Measurements from ENCODE around the gene UBE3D. TPM values are rescaled to one million over a fixed set of nuclear protein-coding genes. Genes with fewer than 3 reads are reported as not detected.

UBE3D gene
- polyA plus RNA-seq, 1 donor (not counting 4 experiments of a cell fraction or from before 2014, with no cell fraction given), result 6.3 TPM

- dilution Hi-C loops (cut with MboI; ENCODE audit: extremely low pct_ligation_motif_present, low sequenced_read_pairs), result no loop called here
- FAIRE-seq, result no peak
These were observed 174.6 kb downstream of the UBE3D start for GRCh38 chr6:82891076-82891475.

GRCh38 chr6:82890240-82890639 is 175.4 kb downstream of the UBE3D start:
- dilution Hi-C loops (cut with MboI; ENCODE audit: extremely low pct_ligation_motif_present, low sequenced_read_pairs), result no loop called here
- FAIRE-seq (no peak), DNase-seq (ENCODE audit: low read depth, low spot score) (no peak)
- no peak overlapping the region for H3K27ac ChIP-seq (ENCODE audit: control insufficient read depth, insufficient read depth, low read length)
- no peaks in the 10 kb centered on the region for H3K9me3 ChIP-seq (ENCODE audit: control insufficient read depth, low read depth, low read length)
- H4K20me1 ChIP-seq (ENCODE audit: control insufficient read depth, extremely low read depth, insufficient read depth, low read length), result no peaks in the 10 kb centered on the region
- H3K9ac ChIP-seq (ENCODE audit: control insufficient read depth, extremely low read depth, insufficient read depth, low read length), result no peak overlapping the region
- no peaks in the 10 kb centered on the region for H3K9me1 ChIP-seq (ENCODE audit: control insufficient read depth, extremely low read depth, insufficient read depth, low read length)
- peaks cover 5% of the 10 kb centered on the region for H3K4me1 ChIP-seq (ENCODE audit: control insufficient read depth, extremely low read depth, insufficient read depth, low read length)
- no peaks in the 10 kb centered on the region for H3K36me3 ChIP-seq (ENCODE audit: control insufficient read depth in 2 of 2, extremely low read depth in 1 of 2, insufficient read depth in 2 of 2, low read length in 2 of 2)
- TF ChIP-seq EZH2 (IDR thresholded peaks at IDR 0.05; ENCODE audit: low read length), result no peak
- TF ChIP-seq CTCF (optimal IDR thresholded peaks at IDR 0.05 in 1 of 3, IDR thresholded peaks at IDR 0.05 in 1 of 3, conservative IDR thresholded peaks at IDR 0.05 in 1 of 3; ENCODE audit: extremely low read depth in 1 of 3, insufficient read depth in 2 of 3, low read length in 3 of 3), result no peak
- no peak overlapping the region for H3K4me3 ChIP-seq (ENCODE audit: control insufficient read depth in 2 of 3, extremely low read depth in 1 of 3, insufficient read depth in 2 of 3, low read depth in 1 of 3, low read length in 3 of 3)
- no peaks in the 10 kb centered on the region for H3K79me2 ChIP-seq (ENCODE audit: control insufficient read depth, insufficient read depth, low read length)
- H2AFZ ChIP-seq (ENCODE audit: control insufficient read depth, low read length), result no peak overlapping the region
- no peak overlapping the region for H3K4me2 ChIP-seq (ENCODE audit: control insufficient read depth, extremely low read depth, insufficient read depth, low read depth, low read length)
- H3K27me3 ChIP-seq (ENCODE audit: control insufficient read depth, extremely low read depth, insufficient read depth, low read length), result no peaks in the 10 kb centered on the region

More at GRCh38 chr6:82891076-82891475, 174.6 kb downstream of the UBE3D start:
- Histone ChIP-seq H3K36me3 (ENCODE audit: control insufficient read depth in 2 of 2, extremely low read depth in 1 of 2, insufficient read depth in 2 of 2, low read length in 2 of 2) (no peaks in the 10 kb centered on the region), H3K9me3 (ENCODE audit: control insufficient read depth, low read depth, low read length) (no peaks in the 10 kb centered on the region), H4K20me1 (ENCODE audit: control insufficient read depth, extremely low read depth, insufficient read depth, low read length) (no peaks in the 10 kb centered on the region), H3K27me3 (ENCODE audit: control insufficient read depth, extremely low read depth, insufficient read depth, low read length) (no peaks in the 10 kb centered on the region), H2AFZ (ENCODE audit: control insufficient read depth, low read length) (no peak overlapping the region), H3K9me1 (ENCODE audit: control insufficient read depth, extremely low read depth, insufficient read depth, low read length) (no peaks in the 10 kb centered on the region), H3K4me3 (ENCODE audit: control insufficient read depth in 2 of 3, extremely low read depth in 1 of 3, insufficient read depth in 2 of 3, low read depth in 1 of 3, low read length in 3 of 3) (no peak overlapping the region), H3K79me2 (ENCODE audit: control insufficient read depth, insufficient read depth, low read length) (no peaks in the 10 kb centered on the region), H3K9ac (ENCODE audit: control insufficient read depth, extremely low read depth, insufficient read depth, low read length) (no peak overlapping the region), H3K4me2 (ENCODE audit: control insufficient read depth, extremely low read depth, insufficient read depth, low read depth, low read length) (no peak overlapping the region), H3K4me1 (ENCODE audit: control insufficient read depth, extremely low read depth, insufficient read depth, low read length) (peaks cover 5% of the 10 kb centered on the region), H3K27ac (ENCODE audit: control insufficient read depth, insufficient read depth, low read length) (no peak overlapping the region)
- no peak for DNase-seq (ENCODE audit: low read depth, low spot score)
- TF ChIP-seq EZH2 (IDR thresholded peaks at IDR 0.05; ENCODE audit: low read length) (no peak), CTCF (optimal IDR thresholded peaks at IDR 0.05 in 1 of 3, IDR thresholded peaks at IDR 0.05 in 1 of 3, conservative IDR thresholded peaks at IDR 0.05 in 1 of 3; ENCODE audit: extremely low read depth in 1 of 3, insufficient read depth in 2 of 3, low read length in 3 of 3) (no peak)

Data from keratinocyte (primary cell).